GM04504 (cell line): ENCODE data around the gene PNPLA6.

Source experiments
- DNase-seq: peaks from one replicate; pipeline ENCODE4 v3.0.0-alpha.2; 2012; ENCODE audit warnings: low read depth

PNPLA6 gene

DNA sequence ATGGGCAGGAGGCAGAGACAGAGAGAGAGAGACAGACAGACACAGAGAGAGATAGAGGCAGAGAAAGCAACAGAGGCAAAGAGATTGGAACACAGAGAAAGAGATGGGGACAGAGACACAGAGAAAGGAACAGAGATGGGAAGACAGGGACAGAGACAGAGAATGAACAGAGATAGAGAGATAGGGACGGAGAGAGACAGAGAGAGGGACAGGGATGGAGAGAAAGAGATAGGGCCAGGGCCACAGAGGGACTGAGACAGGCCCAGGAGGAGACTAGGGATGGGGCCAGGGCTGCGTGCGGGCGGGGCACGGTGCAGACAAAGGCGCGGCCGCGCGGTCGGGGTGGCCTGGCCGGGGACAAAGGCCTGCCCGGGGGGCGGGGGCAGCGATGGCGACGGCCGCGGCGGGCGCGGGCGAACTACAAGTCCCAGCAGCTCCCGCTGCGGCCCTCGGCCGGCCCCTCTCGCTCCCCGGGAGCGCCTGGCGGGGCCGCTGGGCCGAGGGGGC lies 19.8 kb upstream of the PNPLA6 start, which contains the start of gene ZNF358:
ZNF358 (plus strand) TSS at position 459 of the 507 bp plus-strand sequence. CDS start 3,140 bp downstream, outside the sequence.
- no peak for DNase-seq

DNA sequence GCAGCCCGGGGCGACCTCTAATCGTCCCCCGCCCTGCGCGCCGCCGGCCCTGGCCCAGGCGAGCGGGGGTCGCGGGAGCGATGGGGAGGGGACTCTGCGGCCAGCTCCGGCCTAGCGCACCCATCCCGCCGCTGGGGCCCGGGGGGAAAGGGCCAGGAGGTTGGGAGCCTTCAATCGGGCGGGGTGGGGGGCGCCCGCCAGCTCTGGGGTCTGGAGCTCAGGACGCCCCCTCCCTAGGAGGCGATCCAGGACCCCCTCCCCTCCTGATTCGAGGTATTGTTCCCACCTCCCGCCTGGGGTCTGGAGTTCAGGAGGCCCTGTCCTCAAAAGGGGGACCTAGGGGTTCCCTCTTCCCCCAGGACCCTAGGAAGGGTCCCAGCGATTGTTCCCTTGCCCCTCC lies 19.2 kb upstream of the PNPLA6 start:
- no peak for DNase-seq

DNA sequence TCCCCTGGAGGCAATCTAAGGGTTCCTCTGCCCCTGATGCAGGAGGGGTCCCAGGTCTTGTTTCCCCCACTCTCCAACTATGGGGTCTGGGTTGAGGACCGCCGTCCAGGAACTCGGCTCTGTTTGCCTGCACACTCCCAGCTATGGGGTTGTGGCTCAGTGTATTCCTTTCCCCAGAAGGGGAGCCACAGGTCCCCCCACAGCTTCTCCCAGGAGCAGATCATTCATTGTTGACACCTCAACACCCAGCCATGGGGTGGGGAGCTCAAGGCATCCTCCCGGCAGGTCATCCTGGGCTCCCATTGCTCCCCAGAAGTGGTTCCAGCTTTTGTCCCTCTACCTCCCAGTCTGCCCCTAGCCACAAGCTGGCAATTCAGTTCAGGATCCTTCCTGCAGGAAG lies 18.6 kb upstream of the PNPLA6 start:
- DNase-seq: no peak

DNA sequence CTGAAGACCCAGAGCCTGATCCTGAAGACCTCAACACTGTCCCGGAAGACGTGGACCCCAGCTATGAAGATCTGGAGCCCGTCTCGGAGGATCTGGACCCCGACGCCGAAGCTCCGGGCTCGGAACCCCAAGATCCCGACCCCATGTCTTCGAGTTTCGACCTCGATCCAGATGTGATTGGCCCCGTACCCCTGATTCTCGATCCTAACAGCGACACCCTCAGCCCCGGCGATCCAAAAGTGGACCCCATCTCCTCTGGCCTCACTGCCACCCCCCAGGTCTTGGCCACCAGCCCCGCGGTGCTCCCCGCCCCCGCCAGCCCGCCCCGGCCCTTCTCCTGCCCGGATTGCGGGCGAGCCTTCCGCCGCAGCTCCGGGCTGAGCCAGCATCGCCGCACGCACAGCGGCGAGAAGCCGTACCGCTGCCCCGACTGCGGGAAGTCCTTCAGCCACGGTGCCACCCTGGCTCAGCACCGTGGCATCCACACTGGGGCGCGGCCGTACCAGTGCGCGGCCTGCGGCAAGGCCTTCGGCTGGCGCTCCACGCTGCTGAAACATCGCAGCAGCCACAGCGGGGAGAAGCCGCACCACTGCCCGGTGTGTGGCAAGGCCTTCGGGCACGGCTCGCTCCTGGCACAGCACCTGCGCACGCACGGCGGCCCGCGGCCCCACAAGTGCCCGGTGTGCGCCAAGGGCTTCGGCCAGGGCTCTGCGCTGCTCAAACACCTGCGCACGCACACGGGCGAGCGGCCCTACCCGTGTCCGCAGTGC lies 16.0 kb upstream of the PNPLA6 start:
- no peak for DNase-seq

DNA sequence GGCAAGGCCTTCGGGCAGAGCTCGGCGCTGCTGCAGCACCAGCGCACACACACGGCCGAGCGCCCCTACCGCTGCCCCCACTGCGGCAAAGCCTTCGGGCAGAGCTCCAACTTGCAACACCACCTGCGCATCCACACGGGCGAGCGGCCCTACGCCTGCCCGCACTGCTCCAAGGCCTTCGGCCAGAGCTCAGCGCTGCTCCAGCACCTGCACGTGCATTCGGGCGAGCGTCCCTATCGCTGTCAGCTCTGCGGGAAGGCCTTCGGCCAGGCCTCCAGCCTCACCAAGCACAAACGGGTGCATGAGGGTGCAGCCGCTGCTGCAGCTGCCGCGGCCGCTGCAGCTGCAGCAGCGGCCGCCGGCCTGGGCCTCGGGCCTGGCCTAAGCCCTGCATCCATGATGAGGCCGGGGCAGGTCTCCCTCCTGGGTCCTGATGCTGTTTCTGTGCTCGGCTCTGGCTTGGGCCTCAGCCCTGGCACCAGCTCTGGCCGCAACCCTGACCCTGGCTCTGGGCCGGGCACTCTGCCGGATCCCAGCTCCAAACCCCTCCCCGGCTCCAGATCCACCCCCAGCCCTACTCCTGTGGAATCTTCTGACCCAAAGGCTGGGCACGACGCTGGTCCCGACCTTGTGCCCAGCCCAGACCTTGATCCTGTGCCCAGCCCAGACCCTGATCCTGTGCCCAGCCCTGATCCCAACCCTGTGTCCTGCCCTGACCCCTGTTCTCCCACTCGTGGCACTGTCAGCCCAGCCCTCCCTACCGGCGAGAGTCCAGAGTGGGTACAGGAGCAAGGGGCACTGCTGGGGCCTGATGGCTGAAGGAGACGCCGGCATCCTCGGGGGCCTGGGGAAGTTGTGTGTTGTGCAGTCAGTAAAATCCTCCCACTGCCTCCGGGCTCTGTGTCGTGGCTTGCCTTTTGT lies 15.1 kb upstream of the PNPLA6 start:
- no peak for DNase-seq

DNA sequence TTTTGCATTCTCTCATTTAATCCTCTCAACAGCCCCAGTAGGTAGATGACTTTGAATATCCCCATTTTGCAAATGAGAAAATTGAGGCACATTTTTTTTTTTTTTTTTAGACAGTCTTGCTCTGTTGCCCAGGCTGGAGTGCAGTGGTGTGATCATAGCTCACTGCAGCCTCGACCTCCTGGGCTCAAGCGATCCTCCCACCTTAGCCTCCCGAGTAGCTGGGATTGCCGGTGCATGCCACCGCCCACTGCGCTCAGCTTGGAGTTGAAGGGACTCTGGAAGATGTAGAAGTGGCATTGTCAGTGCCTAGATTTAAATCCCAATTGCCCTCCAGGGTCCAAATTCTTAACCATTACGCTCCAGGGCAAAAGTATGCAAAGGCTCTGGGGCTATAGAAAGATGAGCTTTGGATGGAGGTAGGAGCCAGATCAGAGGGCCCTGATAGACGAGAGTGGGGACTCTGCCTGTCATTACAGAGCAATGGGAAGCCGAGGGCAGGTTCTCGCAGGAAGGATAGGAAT lies 13.9 kb upstream of the PNPLA6 start:
- DNase-seq: no peak

DNA sequence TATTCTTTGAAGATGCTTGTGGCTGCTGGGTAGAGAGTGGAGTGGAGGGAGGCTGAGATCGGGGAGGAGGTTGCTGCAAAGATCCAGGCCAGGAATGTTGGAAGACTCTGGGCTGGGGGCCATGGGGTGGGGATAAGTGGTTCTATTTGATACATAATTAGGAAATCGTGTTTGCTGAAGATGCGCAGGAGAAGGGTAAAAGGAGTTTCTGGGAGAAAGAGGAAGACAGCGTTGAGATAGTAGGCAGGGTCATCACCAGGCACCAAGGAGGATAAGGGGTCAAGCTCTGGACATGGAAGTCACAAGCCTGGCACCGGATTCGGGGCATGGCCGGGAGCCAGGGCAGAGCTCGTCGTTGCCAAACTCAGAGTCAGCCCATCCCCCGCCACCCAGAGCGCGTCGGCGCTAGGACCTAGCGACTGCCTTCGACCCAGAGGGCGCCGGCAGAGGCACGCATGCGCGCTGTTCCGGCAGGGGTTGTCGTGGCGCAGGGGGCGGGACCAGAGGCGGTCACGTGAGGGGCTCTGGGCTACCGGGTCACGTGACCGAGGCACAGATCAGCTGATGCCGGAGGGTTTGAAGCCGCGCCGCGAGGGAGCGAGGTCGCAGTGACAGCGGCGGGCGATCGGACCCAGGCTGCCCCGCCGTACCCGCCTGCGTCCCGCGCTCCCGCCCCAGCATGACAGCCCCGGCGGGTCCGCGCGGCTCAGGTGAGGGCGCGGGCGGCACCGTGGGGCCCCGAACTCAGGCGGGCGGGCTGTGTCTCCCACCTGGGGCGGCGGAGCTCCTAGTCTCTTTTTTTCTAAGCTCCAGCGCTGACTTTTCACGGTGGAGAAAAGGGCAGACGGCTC lies 13.2 kb upstream of the PNPLA6 start, which contains the start of gene MCOLN1:
MCOLN1 (plus strand) TSS at position 553 of the 851 bp plus-strand sequence; CDS start at position 680, 127 bp downstream.
- DNase-seq: peak; percentile 93

DNA sequence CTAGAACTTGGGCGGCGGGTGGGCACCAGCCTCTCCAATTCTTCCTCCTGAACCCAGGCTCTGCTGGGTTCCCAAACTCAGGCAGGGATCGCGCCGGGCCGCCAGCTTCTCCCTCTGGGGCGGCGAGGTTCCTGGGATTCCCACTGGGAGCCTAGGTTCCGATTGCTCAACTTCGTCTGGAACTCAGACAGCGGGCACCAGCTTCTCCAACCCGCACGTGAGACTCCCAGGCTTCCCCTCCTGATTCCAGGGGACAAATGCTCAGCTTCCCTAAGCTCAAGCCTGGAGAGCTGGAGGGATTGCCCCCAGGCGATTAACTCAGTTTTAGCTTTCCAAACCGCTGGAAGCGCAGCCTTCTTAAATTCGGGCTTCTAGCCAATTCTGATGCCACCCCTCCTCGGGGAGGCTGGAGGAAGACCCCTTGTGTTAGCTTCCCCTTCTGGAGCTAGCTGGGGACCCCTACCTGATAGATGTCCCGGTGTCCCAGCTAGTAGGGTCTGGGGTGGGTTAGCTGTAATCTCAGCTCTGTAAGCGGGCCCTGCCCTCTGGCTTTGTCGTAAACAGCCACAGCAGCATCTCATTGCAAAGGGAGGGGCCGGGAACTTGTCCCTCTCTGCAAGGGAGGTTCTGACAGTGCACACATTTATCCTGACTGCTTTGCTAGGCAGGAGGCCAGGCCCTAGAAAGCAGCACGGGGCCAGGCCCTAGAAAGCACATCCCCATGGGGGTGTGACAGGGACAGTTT lies 12.4 kb upstream of the PNPLA6 start:
- DNase-seq: no peak

DNA sequence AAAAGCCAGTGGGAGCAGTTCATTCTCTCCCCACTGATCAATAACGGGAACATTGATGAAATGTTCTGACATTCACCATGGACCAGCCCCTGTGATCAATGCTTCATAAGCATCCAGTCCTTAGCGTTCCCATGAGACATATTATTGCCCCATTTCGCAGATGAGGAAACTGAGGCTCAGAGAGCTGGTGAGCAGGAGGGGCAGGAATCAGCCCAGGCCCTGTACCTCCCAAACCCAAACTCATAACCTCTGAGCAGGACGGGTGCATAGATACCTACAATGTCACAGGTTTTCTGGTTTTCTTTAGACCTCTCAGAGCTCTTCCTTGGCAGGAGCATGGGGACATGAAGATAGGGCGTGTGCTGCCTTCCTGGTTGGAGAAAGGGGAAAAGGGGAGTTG lies 11.0 kb upstream of the PNPLA6 start:
- no peak for DNase-seq

DNA sequence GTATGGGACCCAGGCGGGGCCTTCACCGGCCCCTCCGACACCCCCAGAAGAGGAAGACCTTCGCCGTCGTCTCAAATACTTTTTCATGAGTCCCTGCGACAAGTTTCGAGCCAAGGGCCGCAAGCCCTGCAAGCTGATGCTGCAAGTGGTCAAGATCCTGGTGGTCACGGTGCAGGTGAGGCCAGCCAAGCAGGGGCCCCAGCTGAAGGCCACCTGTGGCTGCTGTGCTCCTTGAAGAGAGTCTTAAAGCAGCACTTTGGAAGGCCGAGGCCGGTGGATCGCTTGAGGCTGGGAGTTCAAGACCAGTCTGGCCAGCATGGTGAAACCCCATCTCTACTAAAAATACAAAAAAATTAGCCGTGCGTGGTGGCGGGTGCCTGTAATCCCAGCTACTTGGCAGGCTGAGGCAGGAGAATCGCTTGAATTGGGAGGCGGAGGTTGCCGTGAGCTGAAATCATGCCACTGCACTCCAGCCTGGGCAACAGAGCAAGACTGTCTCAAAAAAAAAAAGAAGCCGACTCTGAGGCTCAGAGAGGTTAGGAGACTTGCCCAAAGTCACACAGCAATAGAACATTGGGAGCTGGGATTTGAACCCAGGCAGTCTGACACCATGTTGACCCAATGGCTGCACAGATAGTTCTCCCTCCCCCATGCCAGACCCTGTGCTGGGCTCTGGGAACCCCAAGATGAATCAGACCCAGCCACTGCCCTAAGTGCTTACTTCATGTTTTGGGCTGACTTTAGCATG lies 10.4 kb upstream of the PNPLA6 start:
- no peak for DNase-seq

DNA sequence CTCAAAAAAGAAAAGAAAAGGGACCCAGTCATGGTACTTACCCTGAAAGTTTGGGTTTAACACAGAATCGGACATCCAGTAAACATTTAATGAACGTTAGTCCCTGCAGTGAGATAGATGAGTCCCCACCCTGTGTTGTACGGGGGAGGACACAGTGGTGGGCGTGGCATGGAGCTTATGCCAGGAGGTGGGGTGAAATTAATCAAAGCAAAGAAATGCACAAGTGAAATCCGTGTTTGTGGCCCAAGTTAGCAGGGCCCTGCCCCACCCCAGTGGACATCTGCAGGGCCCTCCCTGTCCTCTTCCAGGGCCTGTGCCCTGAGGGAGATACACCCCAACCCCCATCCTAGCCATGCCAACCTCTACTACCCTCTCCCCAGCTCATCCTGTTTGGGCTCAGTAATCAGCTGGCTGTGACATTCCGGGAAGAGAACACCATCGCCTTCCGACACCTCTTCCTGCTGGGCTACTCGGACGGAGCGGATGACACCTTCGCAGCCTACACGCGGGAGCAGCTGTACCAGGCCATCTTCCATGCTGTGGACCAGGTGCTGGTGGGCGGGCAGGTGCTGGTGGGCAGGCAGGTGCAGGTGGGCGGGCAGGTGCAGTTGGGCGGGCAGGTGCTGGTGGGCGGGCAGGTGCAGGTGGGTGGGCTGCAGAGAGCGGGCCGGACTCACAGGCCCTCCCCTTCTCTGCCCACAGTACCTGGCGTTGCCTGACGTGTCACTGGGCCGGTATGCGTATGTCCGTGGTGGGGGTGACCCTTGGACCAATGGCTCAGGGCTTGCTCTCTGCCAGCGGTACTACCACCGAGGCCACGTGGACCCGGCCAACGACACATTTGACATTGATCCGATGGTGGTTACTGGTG lies 9.2 kb upstream of the PNPLA6 start:
- DNase-seq: no peak

DNA sequence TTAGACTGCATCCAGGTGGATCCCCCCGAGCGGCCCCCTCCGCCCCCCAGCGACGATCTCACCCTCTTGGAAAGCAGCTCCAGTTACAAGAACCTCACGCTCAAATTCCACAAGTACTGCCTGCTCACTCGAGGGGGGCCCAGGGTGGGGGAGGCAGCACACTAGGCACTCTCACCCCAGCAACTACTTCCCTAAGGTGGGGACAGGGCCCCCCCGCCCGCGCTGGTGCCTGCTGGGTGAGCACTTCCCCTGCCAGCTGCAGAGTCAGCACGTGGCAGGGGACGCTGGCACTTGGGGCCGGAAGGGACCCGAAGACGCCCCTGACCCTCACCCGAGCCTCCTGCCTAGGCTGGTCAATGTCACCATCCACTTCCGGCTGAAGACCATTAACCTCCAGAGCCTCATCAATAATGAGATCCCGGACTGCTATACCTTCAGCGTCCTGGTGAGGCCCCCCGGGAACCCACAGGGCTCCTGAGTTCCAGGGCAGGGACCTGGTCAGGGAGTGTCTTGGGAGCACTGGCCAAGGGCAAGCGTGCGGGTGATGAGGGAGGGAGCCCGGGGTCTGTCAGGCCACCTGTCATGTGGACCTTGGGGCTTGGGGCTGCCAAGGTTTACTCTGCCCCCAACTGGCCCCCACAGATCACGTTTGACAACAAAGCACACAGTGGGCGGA lies 7.9 kb upstream of the PNPLA6 start:
- no peak for DNase-seq

DNA sequence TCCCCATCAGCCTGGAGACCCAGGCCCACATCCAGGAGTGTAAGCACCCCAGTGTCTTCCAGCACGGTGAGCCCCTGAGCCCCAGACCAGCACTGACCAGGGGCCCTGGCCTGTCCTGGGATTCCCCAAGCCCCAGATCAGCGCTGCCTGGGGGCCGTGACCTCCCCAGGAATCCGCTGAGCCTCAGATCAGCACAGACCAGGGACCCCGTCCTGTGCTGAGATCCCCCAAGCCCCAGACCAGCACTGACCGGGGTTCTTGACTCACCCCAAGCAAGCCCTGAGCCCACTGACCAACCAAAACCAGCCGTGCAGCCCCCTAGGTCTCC lies 7.4 kb upstream of the PNPLA6 start:
- DNase-seq: no peak

DNA sequence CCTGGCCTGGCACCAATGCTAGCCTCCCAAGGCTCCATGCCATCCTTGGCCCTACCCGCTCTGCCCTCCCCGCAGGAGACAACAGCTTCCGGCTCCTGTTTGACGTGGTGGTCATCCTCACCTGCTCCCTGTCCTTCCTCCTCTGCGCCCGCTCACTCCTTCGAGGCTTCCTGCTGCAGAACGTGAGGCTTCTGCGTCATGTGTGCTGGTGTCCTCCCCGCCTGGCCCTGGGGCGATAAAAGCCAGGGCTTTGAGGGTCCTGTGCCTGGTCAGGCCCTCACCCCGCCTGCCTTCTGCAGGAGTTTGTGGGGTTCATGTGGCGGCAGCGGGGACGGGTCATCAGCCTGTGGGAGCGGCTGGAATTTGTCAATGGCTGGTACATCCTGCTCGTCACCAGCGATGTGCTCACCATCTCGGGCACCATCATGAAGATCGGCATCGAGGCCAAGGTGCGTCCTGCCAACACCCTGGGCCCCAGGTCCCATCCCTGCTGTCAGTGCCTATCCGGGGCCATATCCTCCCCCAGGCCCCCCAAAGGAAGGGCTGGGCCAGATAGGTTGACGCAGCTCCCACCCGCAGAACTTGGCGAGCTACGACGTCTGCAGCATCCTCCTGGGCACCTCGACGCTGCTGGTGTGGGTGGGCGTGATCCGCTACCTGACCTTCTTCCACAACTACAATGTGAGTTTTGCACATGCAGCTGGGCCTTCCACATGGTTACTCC lies 6.8 kb upstream of the PNPLA6 start:
- DNase-seq: no peak

DNA sequence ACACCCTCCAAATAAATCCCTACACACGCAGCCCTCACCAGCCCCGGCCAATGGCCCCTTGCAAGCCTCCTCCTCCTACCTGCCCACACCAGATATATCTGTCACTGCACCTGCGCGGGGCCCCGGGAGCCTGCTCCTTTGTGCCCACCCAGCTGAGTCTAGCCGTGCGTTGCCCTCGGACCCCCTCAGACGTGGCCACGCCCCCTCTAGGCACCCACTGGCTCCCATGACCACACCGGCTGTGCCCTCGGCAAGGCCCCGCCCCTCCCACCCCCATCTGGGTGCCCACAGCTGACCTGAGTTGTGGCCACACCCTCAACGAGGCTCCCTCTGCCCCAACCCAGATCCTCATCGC lies 6.3 kb upstream of the PNPLA6 start:
- DNase-seq: no peak

DNA sequence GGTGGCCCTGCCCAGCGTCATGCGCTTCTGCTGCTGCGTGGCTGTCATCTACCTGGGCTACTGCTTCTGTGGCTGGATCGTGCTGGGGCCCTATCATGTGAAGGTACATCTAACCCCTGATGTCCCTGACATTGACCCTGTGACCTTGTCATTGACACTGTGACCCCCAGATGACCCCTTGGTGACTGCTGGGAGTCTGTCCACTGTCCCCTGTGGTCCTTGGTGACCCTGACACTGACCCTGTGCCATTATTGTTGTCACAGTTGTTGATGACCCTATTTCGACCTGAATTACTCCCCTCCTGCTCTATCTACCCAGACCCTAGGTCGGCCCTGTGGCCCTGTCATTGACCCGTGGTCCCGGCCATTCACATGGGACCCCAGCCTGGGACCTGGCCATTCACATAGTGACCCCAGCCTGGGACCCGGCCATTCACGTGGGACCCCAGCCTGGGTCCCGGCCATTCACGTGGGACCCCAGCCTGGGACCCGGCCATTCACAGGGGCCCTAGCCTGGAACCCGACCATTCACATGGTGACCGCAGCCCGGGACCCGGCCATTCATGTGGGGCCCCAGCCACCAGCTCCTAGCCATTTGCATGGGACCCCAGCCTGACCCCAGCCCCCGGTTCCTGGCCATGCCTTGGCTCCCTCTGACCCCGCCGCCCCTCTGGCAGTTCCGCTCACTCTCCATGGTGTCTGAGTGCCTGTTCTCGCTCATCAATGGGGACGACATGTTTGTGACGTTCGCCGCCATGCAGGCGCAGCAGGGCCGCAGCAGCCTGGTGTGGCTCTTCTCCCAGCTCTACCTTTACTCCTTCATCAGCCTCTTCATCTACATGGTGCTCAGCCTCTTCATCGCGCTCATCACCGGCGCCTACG lies 5.7 kb upstream of the PNPLA6 start:
- no peak for DNase-seq

DNA sequence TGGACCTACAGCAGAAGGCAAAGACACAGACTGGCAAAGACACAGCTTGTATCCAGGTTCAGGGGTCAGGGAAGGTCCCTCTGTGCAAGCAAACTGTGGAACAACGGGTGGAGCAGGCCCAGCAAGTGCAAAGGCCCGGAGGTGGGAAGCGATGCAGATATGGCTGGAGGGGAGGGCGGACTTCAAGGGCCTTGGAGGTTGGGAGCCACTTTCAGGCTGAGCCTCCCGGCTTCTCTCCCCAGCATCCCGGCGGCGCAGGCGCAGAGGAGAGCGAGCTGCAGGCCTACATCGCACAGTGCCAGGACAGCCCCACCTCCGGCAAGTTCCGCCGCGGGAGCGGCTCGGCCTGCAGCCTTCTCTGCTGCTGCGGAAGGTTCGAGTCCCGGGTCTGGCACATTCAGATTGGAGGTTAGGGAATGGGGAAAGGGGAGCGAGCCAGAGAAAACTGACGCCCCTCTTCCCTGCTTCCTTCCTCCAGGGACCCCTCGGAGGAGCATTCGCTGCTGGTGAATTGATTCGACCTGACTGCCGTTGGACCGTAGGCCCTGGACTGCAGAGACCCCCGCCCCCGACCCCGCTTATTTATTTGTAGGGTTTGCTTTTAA lies 2.1 kb upstream of the PNPLA6 start:
- DNase-seq: no peak
